Vagina (tissue), 2 donors: Measurements from ENCODE around the gene TYSND1. TPM values are rescaled to one million over a fixed set of nuclear protein-coding genes. Genes with fewer than 3 reads are reported as not detected.

Experiments
- DNase-seq, 2 donors: peaks; one replicate each; pipeline ENCODE4 v3.0.0-alpha.2; 2017; ENCODE audit errors: extremely low spot score in 2 of 2
- H3K27ac ChIP-seq: fragments of 200-600 bp; sonication (generic); one replicate; pipeline ENCODE4 v1.5.1; 2019
- H3K27me3 ChIP-seq: fragments of 200-600 bp; sonication (generic); one replicate; pipeline ENCODE4 v1.5.1; 2019
- H3K36me3 ChIP-seq, 2 donors: fragments of 200-600 bp; sonication (generic); one replicate each; pipeline ENCODE4 v1.5.1; 2017 to 2019
- H3K4me1 ChIP-seq: fragments of 200-600 bp; sonication (generic); one replicate; pipeline ENCODE4 v1.5.1; 2019
- H3K4me3 ChIP-seq, 2 donors: fragments of 200-600 bp; sonication (generic); 1 replicate in 1 of 2; 2 replicates in 1 of 2; pipeline ENCODE4 v1.5.1; 2016 to 2019
- H3K9me3 ChIP-seq: fragments of 200-600 bp; sonication (generic); one replicate; pipeline ENCODE4 v1.5.1; 2019
- CTCF ChIP-seq, 3 experiments: fragments of 450-650 bp in 2 of 3; fragments of 200-600 bp in 1 of 3; sonication (generic) in 1 of 3; IDR thresholded peaks; one replicate each; pipeline ENCODE4 v1.5.1; 2017 to 2019; ENCODE audit warnings: antibody characterized with exemption in 3 of 3, mild to moderate bottlenecking in 2 of 3, moderate library complexity in 2 of 3
- POLR2A ChIP-seq, 2 donors: fragments of 450-650 bp; IDR thresholded peaks; one replicate each; pipeline ENCODE4 v1.6.1; 2017; ENCODE audit warnings: antibody characterized with exemption in 2 of 2, mild to moderate bottlenecking in 2 of 2, moderate library complexity in 2 of 2
- POLR2AphosphoS5 ChIP-seq, 2 donors: sonication (generic); formaldehyde crosslinking; IDR thresholded peaks; one replicate each; pipeline ENCODE4 v1.9.0; 2017; ENCODE audit warnings: antibody characterized with exemption in 2 of 2, mild to moderate bottlenecking in 2 of 2, low read depth in 1 of 2; ENCODE audit not compliant: insufficient read depth in 1 of 2
- intact Hi-C: fragments of 100-400 bp; cut with DNase I; formaldehyde crosslinking; loops from one replicate; pipeline ENCODE4 v1.15.1; 2023
- total RNA-seq: library from RNA; depleted of rRNA; stranded (reverse); fragments of >200 nt; gene quantifications from one replicate; pipeline ENCODE4 v1.2.3, GENCODE V29; 2016

Gene TYSND1
- total RNA-seq, 1 donor from 2014 or later, result 15.7 TPM

GRCh38 chr10:70175516-70175915 lies 29.0 kb upstream of the TYSND1 start:
- no peak for TF ChIP-seq POLR2A (IDR thresholded peaks at IDR 0.05)
- TF ChIP-seq CTCF (IDR thresholded peaks at IDR 0.05), result no peak
- TF ChIP-seq POLR2AphosphoS5 (IDR thresholded peaks at IDR 0.05; ENCODE audit: insufficient read depth in 1 of 2, low read depth in 1 of 2), result no peak
- H3K4me3 ChIP-seq, result no peak overlapping the region
- no peak for DNase-seq
- intact Hi-C loops, result no loop called here
- no peaks in the 10 kb centered on the region for H3K9me3 ChIP-seq
- no peaks in the 10 kb centered on the region for H3K27me3 ChIP-seq
- no peaks in the 10 kb centered on the region for H3K4me1 ChIP-seq
- no peak overlapping the region for H3K27ac ChIP-seq
- no peaks in the 10 kb centered on the region for H3K36me3 ChIP-seq

GRCh38 chr10:70174058-70174741 lies 27.7 kb upstream of the TYSND1 start:
- Histone ChIP-seq H3K27ac (no peak overlapping the region), H3K4me3 (no peak overlapping the region), H3K36me3 (no peaks in the 10 kb centered on the region), H3K9me3 (no peaks in the 10 kb centered on the region), H3K4me1 (peaks cover 5% of the 10 kb centered on the region), H3K27me3 (no peaks in the 10 kb centered on the region)
- no peak for DNase-seq
- intact Hi-C loops, result no loop called here
- TF ChIP-seq POLR2A (IDR thresholded peaks at IDR 0.05) (no peak), CTCF (IDR thresholded peaks at IDR 0.05) (no peak), POLR2AphosphoS5 (IDR thresholded peaks at IDR 0.05; ENCODE audit: insufficient read depth in 1 of 2, low read depth in 1 of 2) (no peak)

GRCh38 chr10:70169649-70170364 lies 23.3 kb upstream of the TYSND1 start:
- H3K36me3 ChIP-seq, result peaks cover 0 to 3% of the 10 kb centered on the region in 2 donors
- intact Hi-C loops, result loop anchor here (1.0 kb wide), 1 partner anchor 24 kb away; the partner anchor contains the start of gene TYSND1
- peaks cover 43% of the 10 kb centered on the region for H3K4me1 ChIP-seq
- DNase-seq, result no peak
- no peaks in the 10 kb centered on the region for H3K9me3 ChIP-seq
- H3K27me3 ChIP-seq, result no peaks in the 10 kb centered on the region
- TF ChIP-seq POLR2A (IDR thresholded peaks at IDR 0.05), result no peak
- TF ChIP-seq CTCF (IDR thresholded peaks at IDR 0.05), result no peak
- TF ChIP-seq POLR2AphosphoS5 (IDR thresholded peaks at IDR 0.05; ENCODE audit: insufficient read depth in 1 of 2, low read depth in 1 of 2), result no peak
- peak overlapping the region; percentile 94 to 99 for H3K4me3 ChIP-seq
- H3K27ac ChIP-seq, result peak overlapping the region; percentile 98

- H3K4me1 ChIP-seq, result peaks cover 51% of the 10 kb centered on the region
- peak overlapping the region; percentile 98 for H3K27ac ChIP-seq
- DNase-seq, result no peak
- no peaks in the 10 kb centered on the region for H3K9me3 ChIP-seq
- intact Hi-C loops, result no loop called here
- H3K27me3 ChIP-seq, result no peaks in the 10 kb centered on the region
- no peak for TF ChIP-seq CTCF (IDR thresholded peaks at IDR 0.05)
- no peak for TF ChIP-seq POLR2A (IDR thresholded peaks at IDR 0.05)
- TF ChIP-seq POLR2AphosphoS5 (IDR thresholded peaks at IDR 0.05; ENCODE audit: insufficient read depth in 1 of 2, low read depth in 1 of 2), result no peak
- H3K36me3 ChIP-seq, result peaks cover 0 to 3% of the 10 kb centered on the region in 2 donors
- peak overlapping the region; percentile 94 to 99 for H3K4me3 ChIP-seq
Observed at GRCh38 chr10:70169011-70169410, 22.5 kb upstream of the TYSND1 start.

GRCh38 chr10:70167246-70167645 lies 20.7 kb upstream of the TYSND1 start:
- Histone ChIP-seq H3K4me1 (peaks cover 69% of the 10 kb centered on the region), H3K27me3 (no peaks in the 10 kb centered on the region), H3K9me3 (no peaks in the 10 kb centered on the region), H3K36me3 (peaks cover 0 to 3% of the 10 kb centered on the region in 2 donors), H3K4me3 (no peak overlapping the region), H3K27ac (no peak overlapping the region)
- TF ChIP-seq POLR2AphosphoS5 (IDR thresholded peaks at IDR 0.05; ENCODE audit: insufficient read depth in 1 of 2, low read depth in 1 of 2) (no peak), POLR2A (IDR thresholded peaks at IDR 0.05) (no peak), CTCF (IDR thresholded peaks at IDR 0.05) (no peak)
- intact Hi-C loops, result no loop called here
- DNase-seq, result no peak
